Sigmoid colon (tissue), 7 donors: ENCODE data around the gene ARHGAP18. TPM values are rescaled to one million over a fixed set of nuclear protein-coding genes. Genes with fewer than 3 reads are reported as not detected.

Experiments used
- DNase-seq: peaks from one replicate; pipeline ENCODE4 v3.0.0-alpha.2; 2019
- H3K27ac ChIP-seq, 4 donors: fragments of 200-600 bp; sonication (generic); one replicate each; pipeline ENCODE4 v1.5.1; 2016 to 2019; ENCODE audit warnings: mild to moderate bottlenecking in 1 of 4
- H3K27me3 ChIP-seq, 3 donors: fragments of 200-600 bp; sonication (generic); one replicate each; pipeline ENCODE4 v1.5.1; 2019; ENCODE audit warnings: mild to moderate bottlenecking in 1 of 3
- H3K36me3 ChIP-seq, 4 donors: fragments of 200-600 bp; sonication (generic); one replicate each; pipeline ENCODE4 v1.5.1; 2016 to 2019
- H3K4me1 ChIP-seq, 4 donors: fragments of 200-600 bp; sonication (generic); one replicate each; pipeline ENCODE4 v1.5.1; 2017 to 2019
- H3K4me3 ChIP-seq, 4 donors: fragments of 200-600 bp; sonication (generic); one replicate each; pipeline ENCODE4 v1.5.1; 2017 to 2019; ENCODE audit warnings: mild to moderate bottlenecking in 2 of 4, moderate library complexity in 1 of 4
- H3K9me3 ChIP-seq, 4 donors: fragments of 200-600 bp in 3 of 4; sonication (generic) in 3 of 4; one replicate each; pipeline versions ENCODE4 v1.5.1 to v1.6.1; 2013 to 2019
- CTCF ChIP-seq, 4 experiments: fragments of 450-650 bp in 3 of 4; fragments of 200-600 bp in 1 of 4; IDR thresholded peaks; one replicate each; pipeline ENCODE4 v1.5.1; 2016 to 2019; ENCODE audit warnings: antibody characterized with exemption in 4 of 4, mild to moderate bottlenecking in 3 of 4, moderate library complexity in 2 of 4
- EP300 ChIP-seq, 4 donors: sonication (generic); formaldehyde crosslinking; IDR thresholded peaks; one replicate each; pipeline ENCODE4 v1.6.1; 2017; ENCODE audit warnings: antibody characterized with exemption in 4 of 4
- POLR2A ChIP-seq, 2 donors: fragments of 450-650 bp; IDR thresholded peaks; one replicate each; pipeline ENCODE4 v1.6.1; 2016; ENCODE audit warnings: antibody characterized with exemption in 2 of 2, mild to moderate bottlenecking in 2 of 2, moderate library complexity in 2 of 2
- POLR2AphosphoS5 ChIP-seq, 4 donors: sonication (generic); formaldehyde crosslinking; IDR thresholded peaks; one replicate each; pipeline ENCODE4 v1.6.1; 2017; ENCODE audit warnings: antibody characterized with exemption in 4 of 4
- WGBS, 2 donors: extraction: QIAGEN DNeasy Blood & Tissue Kit; methylation state at CpG; one replicate each; pipeline ENCODE4 v1.1.7; 2013; 5-methylcytosine and 5-hydroxymethylcytosine counted together
- intact Hi-C: fragments of 100-400 bp; cut with DNase I; formaldehyde crosslinking; loops from one replicate; pipeline ENCODE4 v1.15.1; 2023
- polyA plus RNA-seq, 3 donors: library from polyadenylated mRNA; stranded (reverse); fragments of 200-250 nt; gene quantifications; one replicate each; pipeline ENCODE4 v1.2.3, GENCODE V29; 2013
- total RNA-seq, 4 donors: library from RNA; depleted of rRNA; stranded (reverse); fragments of >200 nt; gene quantifications; one replicate each; pipeline ENCODE4 v1.1.0, GENCODE V29; 2016
- donor health status: healthy with polysubstance abuse.
- donor health status: Bipolar disorder and iron deficiency.
- donor health status: healthy.

The ARHGAP18 gene
- total and polyA plus RNA-seq, 7 donors: 9.2 to 16.9 (median 10.7) TPM

- H3K4me3 ChIP-seq: no peak overlapping the region
- H3K4me1 ChIP-seq: peaks cover 0 to 19% (median 8%) of the 10 kb centered on the region in 4 donors
- intact Hi-C loops: no loop called here
- TF ChIP-seq POLR2AphosphoS5 (IDR thresholded peaks at IDR 0.05): no peak
- no peak for TF ChIP-seq EP300 (IDR thresholded peaks at IDR 0.05)
- TF ChIP-seq CTCF (IDR thresholded peaks at IDR 0.05): no peak
- no peak for TF ChIP-seq POLR2A (IDR thresholded peaks at IDR 0.05)
- no peak for DNase-seq
- no peaks in the 10 kb centered on the region for H3K36me3 ChIP-seq
- no peaks in the 10 kb centered on the region for H3K9me3 ChIP-seq
- H3K27ac ChIP-seq: no peak overlapping the region
- H3K27me3 ChIP-seq: no peaks in the 10 kb centered on the region
- 84 to 88% methylated on average over 4 of the region's 4 CpGs for WGBS, 2 donors
Observed at GRCh38 chr6:129713806-129714333, 3.9 kb upstream of the ARHGAP18 start.

- DNase-seq: no peak
- Histone ChIP-seq H3K9me3 (no peaks in the 10 kb centered on the region), H3K4me1 (peaks cover 0 to 26% (median 8%) of the 10 kb centered on the region in 4 donors), H3K36me3 (no peaks in the 10 kb centered on the region), H3K4me3 (no peak overlapping the region), H3K27ac (no peak overlapping the region), H3K27me3 (no peaks in the 10 kb centered on the region)
- no peak for TF ChIP-seq CTCF (IDR thresholded peaks at IDR 0.05)
- no peak for TF ChIP-seq POLR2A (IDR thresholded peaks at IDR 0.05)
- no peak for TF ChIP-seq EP300 (IDR thresholded peaks at IDR 0.05)
- WGBS, 2 donors: 91 to 92% methylated on average over 2 of the region's 2 CpGs
- intact Hi-C loops: no loop called here
Observed at GRCh38 chr6:129711271-129711631, 1.3 kb upstream of the ARHGAP18 start.

- no peak for TF ChIP-seq POLR2A (IDR thresholded peaks at IDR 0.05)
- TF ChIP-seq CTCF (IDR thresholded peaks at IDR 0.05): no peak
- TF ChIP-seq EP300 (IDR thresholded peaks at IDR 0.05): no peak
- no peak for TF ChIP-seq POLR2AphosphoS5 (IDR thresholded peaks at IDR 0.05)
- Histone ChIP-seq H3K27me3 (no peaks in the 10 kb centered on the region), H3K9me3 (no peaks in the 10 kb centered on the region), H3K4me1 (peaks cover 0 to 26% (median 8%) of the 10 kb centered on the region in 4 donors), H3K27ac (peak overlapping the region; percentile 62 to 80 (median 70)), H3K36me3 (no peaks in the 10 kb centered on the region), H3K4me3 (peak overlapping the region; percentile 16 to 55 (median 52))
- intact Hi-C loops: no loop called here
- DNase-seq: no peak
- 15 to 35% methylated on average over 14 of the region's 14 CpGs for WGBS, 2 donors
Observed at GRCh38 chr6:129710450-129711270, 683 bp upstream of the ARHGAP18 start.

GRCh38 chr6:129709196-129709768, 695 bp downstream of the ARHGAP18 start:
- TF ChIP-seq POLR2A (IDR thresholded peaks at IDR 0.05): no peak
- no peak for TF ChIP-seq POLR2AphosphoS5 (IDR thresholded peaks at IDR 0.05)
- TF ChIP-seq EP300 (IDR thresholded peaks at IDR 0.05): no peak
- TF ChIP-seq CTCF (IDR thresholded peaks at IDR 0.05): no peak
- Histone ChIP-seq H3K9me3 (no peaks in the 10 kb centered on the region), H3K36me3 (no peaks in the 10 kb centered on the region), H3K27ac (peak overlapping the region; percentile 62 to 80 (median 70)), H3K4me3 (peak overlapping the region; percentile 16 to 55 (median 52)), H3K27me3 (no peaks in the 10 kb centered on the region), H3K4me1 (peaks cover 0 to 26% (median 8%) of the 10 kb centered on the region in 4 donors)
- DNase-seq: no peak
- 6 to 38% methylated on average over 2 of the region's 2 CpGs for WGBS, 2 donors
- intact Hi-C loops: no loop called here
